Measurements from ENCODE around the gene SPON1. TPM values are rescaled to one million over a fixed set of nuclear protein-coding genes. Genes with fewer than 3 reads are reported as not detected.

The SPON1 gene
- total and polyA plus RNA-seq, 2 of the 8 experiments (the other 6 are each of a cell fraction or from before 2014, with no cell fraction given), result 1.5 to 5.4 TPM

DNA sequence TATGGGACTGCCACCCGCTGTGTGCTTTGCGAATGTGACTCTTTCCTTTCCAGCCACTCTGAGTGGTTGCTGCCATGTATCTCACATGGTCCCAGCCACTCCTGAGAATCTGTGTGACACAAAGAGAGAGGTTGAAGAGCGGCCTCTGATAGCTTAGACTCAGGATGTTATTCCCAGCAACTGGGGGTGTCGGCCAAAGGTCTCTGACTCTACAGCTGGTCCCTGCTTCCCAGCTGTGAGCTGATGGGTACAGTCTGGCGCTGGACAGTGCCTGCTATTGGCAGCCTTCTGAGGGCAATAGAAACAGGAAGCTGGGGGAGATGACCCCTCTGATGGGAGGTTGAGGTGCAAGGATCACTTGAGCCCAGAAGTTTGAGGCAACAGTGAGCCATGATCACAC is 291.3 kb downstream of the SPON1 start:
- no peaks in the 10 kb centered on the region for H4K20me1 ChIP-seq (replicated peaks in 1 of 2; ENCODE audit: control insufficient read depth in 1 of 2, insufficient read depth in 2 of 2, low read length in 2 of 2)
- H3K4me3 ChIP-seq (ENCODE audit: extremely low read depth in 1 of 4, insufficient read depth in 2 of 4, low read depth in 3 of 4, low read length in 4 of 4), result no peak overlapping the region
- H3K9me3 ChIP-seq (ENCODE audit: insufficient read depth in 2 of 2, low read depth in 1 of 2, low read length in 1 of 2), result no peaks in the 10 kb centered on the region
- no peak overlapping the region for H3K56ac ChIP-seq (replicated peaks; ENCODE audit: insufficient read length, low read depth, low read length)
- H2BK15ac ChIP-seq (ENCODE audit: low read length), result no peak overlapping the region
- WGBS, 2 experiments (ENCODE audit: extremely low coverage in 1 of 2, insufficient coverage in 1 of 2, insufficient read length in 1 of 2, insufficient replicate concordance in 2 of 2, low coverage in 1 of 2, low lambda C conversion rate in 2 of 2, missing lambda C conversion rate in 1 of 2), result 92% methylated on average over 5 of the region's 5 CpGs; no CpG with 5 or more reads in 1 of the 2 experiments
- ChIA-PET CTCF (ENCODE audit: partially characterized antibody) (interaction anchor here (0.6 to 5.7 kb wide), 17 partner anchors 11 to 1609 kb away, joined by 3 to 66 read pairs (median 4); no protein-coding TSS in a partner anchor), POLR2A (ENCODE audit: partially characterized antibody) (interaction anchor here (0.7 to 1.4 kb wide), 4 partner anchors 8 to 203 kb away, joined by 3 to 7 read pairs (median 4); no protein-coding TSS in a partner anchor)
- DNase-seq (ENCODE audit: low read depth in 1 of 2, low spot score in 2 of 2) (no peak), FAIRE-seq (no peak)
- H4K91ac ChIP-seq (replicated peaks; ENCODE audit: insufficient read length, low read length), result no peak overlapping the region
- H3K9ac ChIP-seq (replicated peaks in 1 of 4; ENCODE audit: extremely low read depth in 1 of 4, low read depth in 3 of 4, low read length in 3 of 4), result no peak overlapping the region
- H3K36me3 ChIP-seq (ENCODE audit: control insufficient read depth in 2 of 4, insufficient read depth in 4 of 4, low read length in 3 of 4), result no peaks in the 10 kb centered on the region
- no peak overlapping the region for H4K5ac ChIP-seq (ENCODE audit: insufficient read length, low read depth, low read length)
- H3K4ac ChIP-seq (replicated peaks; ENCODE audit: insufficient read length, low read depth, low read length), result no peak overlapping the region
- H2BK20ac ChIP-seq (ENCODE audit: low read length), result no peak overlapping the region
- H3K14ac ChIP-seq (ENCODE audit: insufficient read length), result no peak overlapping the region
- H2AFZ ChIP-seq (ENCODE audit: low read length), result no peak overlapping the region
- H3K79me2 ChIP-seq (ENCODE audit: control insufficient read depth in 1 of 2, insufficient read depth in 2 of 2, low read length in 2 of 2), result no peaks in the 10 kb centered on the region
- no peak overlapping the region for H3K23ac ChIP-seq (ENCODE audit: insufficient read length)
- no peak overlapping the region for H2BK12ac ChIP-seq (ENCODE audit: low read depth, low read length)
- H3K4me1 ChIP-seq (replicated peaks in 1 of 4; ENCODE audit: control insufficient read depth in 3 of 4, insufficient read depth in 4 of 4, low read length in 3 of 4), result peaks cover 0 to 3% (median under 1%) of the 10 kb centered on the region in 4 experiments; a peak in 3 of 7 replicates
- H3K23me2 ChIP-seq (ENCODE audit: low read depth, low read length), result no peaks in the 10 kb centered on the region
- no peak overlapping the region for H3K4me2 ChIP-seq (ENCODE audit: insufficient read depth in 1 of 2, low read depth in 2 of 2, low read length in 2 of 2)
- H2AK5ac ChIP-seq (ENCODE audit: low read depth, low read length), result no peak overlapping the region
- no peak overlapping the region for H2BK120ac ChIP-seq (replicated peaks; ENCODE audit: low read depth, low read length)
- H3K79me1 ChIP-seq (ENCODE audit: low read depth, low read length), result no peaks in the 10 kb centered on the region
- no peak overlapping the region for H3K18ac ChIP-seq (ENCODE audit: extremely low read depth, low read length)
- H2BK5ac ChIP-seq (ENCODE audit: low read depth, low read length), result no peak overlapping the region
- no peak overlapping the region for H3K27ac ChIP-seq (ENCODE audit: low read depth, low read length)
- TF ChIP-seq EGR1 (IDR thresholded peaks at IDR 0.05; ENCODE audit: borderline replicate concordance, low read depth, low read length) (no peak), JUND (IDR thresholded peaks at IDR 0.05; ENCODE audit: low read length) (no peak), NANOG (IDR thresholded peaks at IDR 0.05; ENCODE audit: insufficient read depth, low read depth, low read length, poor library complexity, severe bottlenecking) (no peak), RXRA (IDR thresholded peaks at IDR 0.05; ENCODE audit: insufficient read depth, low read depth, low read length) (no peak), CREB1 (IDR thresholded peaks at IDR 0.05) (no peak), CTBP2 (IDR thresholded peaks at IDR 0.05; ENCODE audit: borderline replicate concordance, insufficient read depth, insufficient read length, low read length) (no peak), E2F6 (IDR thresholded peaks at IDR 0.05) (no peak), KDM4A (IDR thresholded peaks at IDR 0.05; ENCODE audit: low read depth, low read length, severe bottlenecking) (no peak), CBX5 (IDR thresholded peaks at IDR 0.05; ENCODE audit: low read depth, low read length) (no peak), JUN (IDR thresholded peaks at IDR 0.05; ENCODE audit: low read depth, low read length) (no peak), TAF1 (IDR thresholded peaks at IDR 0.05; ENCODE audit: low read depth, low read length) (no peak), PHF8 (conservative IDR thresholded peaks at IDR 0.05; ENCODE audit: low read depth, low read length) (no peak), POU5F1 (IDR thresholded peaks at IDR 0.05; ENCODE audit: low read depth, low read length) (no peak)
- H3K27me3 ChIP-seq (replicated peaks in 1 of 4; ENCODE audit: control insufficient read depth in 3 of 4, extremely low read depth in 1 of 4, insufficient read depth in 3 of 4, low read length in 3 of 4), result no peaks in the 10 kb centered on the region
- peak overlapping the region; percentile 6; the same call in 1 of the 2 replicates for H4K8ac ChIP-seq (ENCODE audit: extremely low read depth, insufficient read depth, low read length)
